Thyroid gland (tissue), 4 donors: Measurements from ENCODE around the gene TFB2M. TPM values are rescaled to one million over a fixed set of nuclear protein-coding genes. Genes with fewer than 3 reads are reported as not detected.

Source experiments
- DNase-seq, 2 donors: peaks; one replicate each; pipeline ENCODE4 v3.0.0-alpha.2; 2019
- H3K27ac ChIP-seq, 3 donors: fragments of 200-600 bp; sonication (generic); 1 replicate in 2 of 3; 2 replicates in 1 of 3; pipeline ENCODE4 v1.5.1; 2016 to 2019; ENCODE audit warnings: mild to moderate bottlenecking in 1 of 3, moderate library complexity in 1 of 3
- H3K27me3 ChIP-seq: fragments of 200-600 bp; sonication (generic); one replicate; pipeline ENCODE4 v1.5.1; 2019
- H3K36me3 ChIP-seq, 2 donors: fragments of 200-600 bp; sonication (generic); one replicate each; pipeline ENCODE4 v1.5.1; 2016 to 2019
- H3K4me1 ChIP-seq, 2 donors: fragments of 200-600 bp; sonication (generic); one replicate each; pipeline ENCODE4 v1.5.1; 2017 to 2019
- H3K4me3 ChIP-seq, 3 donors: fragments of 200-600 bp; sonication (generic); replicated peaks in 1 of 3; 1 replicate in 2 of 3; 2 replicates in 1 of 3; pipeline ENCODE4 v1.5.1; 2016; ENCODE audit warnings: mild to moderate bottlenecking in 1 of 3
- H3K9me3 ChIP-seq: fragments of 200-600 bp; sonication (generic); one replicate; pipeline ENCODE4 v1.5.1; 2017
- CTCF ChIP-seq, 6 experiments: fragments of 200-600 bp in 3 of 6; fragments of 450-650 bp in 3 of 6; sonication (generic) in 3 of 6; IDR thresholded peaks; one replicate each; pipeline ENCODE4 v1.5.1; 2016 to 2019; ENCODE audit warnings: antibody characterized with exemption in 6 of 6, mild to moderate bottlenecking in 2 of 6, inconsistent platforms in 1 of 6, moderate library complexity in 1 of 6
- POLR2A ChIP-seq, 2 donors: fragments of 450-650 bp; IDR thresholded peaks; one replicate each; pipeline ENCODE4 v1.6.1; 2017; ENCODE audit warnings: antibody characterized with exemption in 2 of 2, mild to moderate bottlenecking in 2 of 2, moderate library complexity in 1 of 2
- WGBS, 2 donors: methylation state at CpG; one replicate each; pipeline ENCODE4 v1.1.5; 2017; 5-methylcytosine and 5-hydroxymethylcytosine counted together
- intact Hi-C: fragments of 100-400 bp; cut with DNase I; formaldehyde crosslinking; loops from one replicate; pipeline ENCODE4 v1.15.1; 2023
- total RNA-seq, 4 donors: library from RNA; depleted of rRNA; stranded (reverse); fragments of >200 nt; gene quantifications; one replicate each; pipeline ENCODE4 v1.2.3, GENCODE V29; 2016

TFB2M gene
- total RNA-seq, 4 donors from 2014 or later = 12.2 to 21.9 (median 15.9) TPM

GRCh38 chr1:246597340-246597739 is 31.3 kb upstream of the TFB2M start:
- H3K4me3 ChIP-seq = no peak overlapping the region
- H3K27me3 ChIP-seq = no peaks in the 10 kb centered on the region
- WGBS, 2 donors = 70 to 72% methylated on average over 5 of the region's 5 CpGs
- no peaks in the 10 kb centered on the region for H3K36me3 ChIP-seq
- H3K4me1 ChIP-seq = peaks cover 12 to 13% of the 10 kb centered on the region in 2 donors
- no peaks in the 10 kb centered on the region for H3K9me3 ChIP-seq
- no peak for TF ChIP-seq POLR2A (IDR thresholded peaks at IDR 0.05)
- TF ChIP-seq CTCF (IDR thresholded peaks at IDR 0.05) = no peak
- H3K27ac ChIP-seq = no peak overlapping the region
- intact Hi-C loops = no loop called here
- no peak for DNase-seq

GRCh38 chr1:246595146-246595545 is 29.1 kb upstream of the TFB2M start:
- Histone ChIP-seq H3K27me3 (no peaks in the 10 kb centered on the region), H3K27ac (no peak overlapping the region), H3K4me3 (no peak overlapping the region), H3K9me3 (no peaks in the 10 kb centered on the region), H3K4me1 (peaks cover 7 to 9% of the 10 kb centered on the region in 2 donors), H3K36me3 (no peaks in the 10 kb centered on the region)
- TF ChIP-seq POLR2A (IDR thresholded peaks at IDR 0.05) = no peak
- no peak for TF ChIP-seq CTCF (IDR thresholded peaks at IDR 0.05)
- intact Hi-C loops = no loop called here
- no peak for DNase-seq
- WGBS, 2 donors = 88 to 94% methylated on average over 3 of the region's 3 CpGs

- no peak for TF ChIP-seq CTCF (IDR thresholded peaks at IDR 0.05)
- no peak for TF ChIP-seq POLR2A (IDR thresholded peaks at IDR 0.05)
- Histone ChIP-seq H3K27me3 (no peaks in the 10 kb centered on the region), H3K36me3 (no peaks in the 10 kb centered on the region), H3K27ac (no peak overlapping the region), H3K4me1 (peaks cover 6 to 9% of the 10 kb centered on the region in 2 donors), H3K4me3 (no peak overlapping the region), H3K9me3 (no peaks in the 10 kb centered on the region)
- DNase-seq = no peak
- intact Hi-C loops = no loop called here
Measured at GRCh38 chr1:246592695-246593094, 26.6 kb upstream of the TFB2M start.

GRCh38 chr1:246591958-246592357 is 25.9 kb upstream of the TFB2M start:
- no peak for DNase-seq
- no peaks in the 10 kb centered on the region for H3K27me3 ChIP-seq
- intact Hi-C loops = no loop called here
- H3K27ac ChIP-seq = no peak overlapping the region
- 89 to 92% methylated on average over 13 of the region's 13 CpGs for WGBS, 2 donors
- TF ChIP-seq CTCF (IDR thresholded peaks at IDR 0.05) = no peak
- TF ChIP-seq POLR2A (IDR thresholded peaks at IDR 0.05) = no peak
- no peaks in the 10 kb centered on the region for H3K36me3 ChIP-seq
- H3K9me3 ChIP-seq = no peaks in the 10 kb centered on the region
- no peak overlapping the region for H3K4me3 ChIP-seq
- peaks cover 10 to 12% of the 10 kb centered on the region in 2 donors for H3K4me1 ChIP-seq

- TF ChIP-seq CTCF (IDR thresholded peaks at IDR 0.05) = no peak
- no peak for TF ChIP-seq POLR2A (IDR thresholded peaks at IDR 0.05)
- Histone ChIP-seq H3K36me3 (no peaks in the 10 kb centered on the region), H3K4me3 (no peak overlapping the region), H3K27ac (no peak overlapping the region), H3K4me1 (peaks cover 11 to 15% of the 10 kb centered on the region in 2 donors), H3K27me3 (no peaks in the 10 kb centered on the region), H3K9me3 (no peaks in the 10 kb centered on the region)
- no peak for DNase-seq
- intact Hi-C loops = no loop called here
- 91 to 97% methylated on average over 6 of the region's 6 CpGs for WGBS, 2 donors
Measured at GRCh38 chr1:246591504-246591903, 25.4 kb upstream of the TFB2M start.
